K562 (cell line): Measurements from ENCODE around the gene CHM. TPM values are rescaled to one million over a fixed set of nuclear protein-coding genes. Genes with fewer than 3 reads are reported as not detected.
A peak's percentile ranks its signal among the peaks of the same experiment; 100 is the strongest.

Experiments
- BCL6 ChIP-seq: fragments of 250-450 bp; sonication (Bioruptor Pico); IDR thresholded peaks from 2 replicates; pipeline ENCODE4 v1.4.0; 2020
- HOMEZ ChIP-seq: fragments of 250-450 bp; sonication (Bioruptor Pico); IDR thresholded peaks from 2 replicates; pipeline ENCODE4 v1.4.0; 2020; ENCODE audit warnings: mild to moderate bottlenecking, moderate library complexity
- ZKSCAN3 ChIP-seq: fragments of 250-450 bp; sonication (Bioruptor Pico); IDR thresholded peaks from 2 replicates; pipeline ENCODE4 v1.4.0; 2020
- ZNF316 ChIP-seq: fragments of 450-650 bp; IDR thresholded peaks from 2 replicates; pipeline ENCODE4 v1.6.1; 2016
- polyA plus RNA-seq, 8 experiments: library from polyadenylated mRNA; depleted of rRNA in 4 of 8; stranded (reverse) in 5 of 8; unstranded in 3 of 8; fragments of >200 nt; fragmentation: Nextera tagmentation in 2 of 8; fragmentation: Illumina TruSeq in 1 of 8; extraction: Ambion mirVana in 2 of 8; extraction: Trizol in 1 of 8; gene quantifications; 2 replicates each; pipeline versions ENCODE4 v1.2.1 to v1.2.3, GENCODE V29; 2011 to 2014; ENCODE audit warnings: inconsistent platforms in 1 of 8, missing spikeins in 1 of 8
- total RNA-seq, 7 experiments: library from RNA; depleted of rRNA in 6 of 7; stranded (reverse); fragments of >200 nt in 6 of 7; fragmentation: Illumina TruSeq in 2 of 7; extraction: Trizol in 2 of 7; gene quantifications; 2 replicates each; pipeline versions ENCODE4 v1.2.1 to v1.2.3, GENCODE V29; 2011 to 2021; ENCODE audit warnings: low replicate concordance in 1 of 7
- TF ChIP-seq, protein P1 (sequence below): sonication (generic); formaldehyde crosslinking; IDR thresholded peaks from 2 replicates; pipeline ENCODE4 v1.8.0; 2023; ENCODE audit warnings: mild to moderate bottlenecking, missing genetic modification reagents

CHM gene
- total and polyA plus RNA-seq, 9 of the 15 experiments (the other 6 are each of a cell fraction or from before 2014, with no cell fraction given), result 2.2 to 9.0 (median 4.6) TPM

- TF ChIP-seq ZNF316 (peak; percentile 76), HOMEZ (CRISPR knock-in tag) (no peak), ZKSCAN3 (CRISPR knock-in tag) (no peak), BCL6 (CRISPR knock-in tag) (no peak)
- TF ChIP-seq, protein P1, sequence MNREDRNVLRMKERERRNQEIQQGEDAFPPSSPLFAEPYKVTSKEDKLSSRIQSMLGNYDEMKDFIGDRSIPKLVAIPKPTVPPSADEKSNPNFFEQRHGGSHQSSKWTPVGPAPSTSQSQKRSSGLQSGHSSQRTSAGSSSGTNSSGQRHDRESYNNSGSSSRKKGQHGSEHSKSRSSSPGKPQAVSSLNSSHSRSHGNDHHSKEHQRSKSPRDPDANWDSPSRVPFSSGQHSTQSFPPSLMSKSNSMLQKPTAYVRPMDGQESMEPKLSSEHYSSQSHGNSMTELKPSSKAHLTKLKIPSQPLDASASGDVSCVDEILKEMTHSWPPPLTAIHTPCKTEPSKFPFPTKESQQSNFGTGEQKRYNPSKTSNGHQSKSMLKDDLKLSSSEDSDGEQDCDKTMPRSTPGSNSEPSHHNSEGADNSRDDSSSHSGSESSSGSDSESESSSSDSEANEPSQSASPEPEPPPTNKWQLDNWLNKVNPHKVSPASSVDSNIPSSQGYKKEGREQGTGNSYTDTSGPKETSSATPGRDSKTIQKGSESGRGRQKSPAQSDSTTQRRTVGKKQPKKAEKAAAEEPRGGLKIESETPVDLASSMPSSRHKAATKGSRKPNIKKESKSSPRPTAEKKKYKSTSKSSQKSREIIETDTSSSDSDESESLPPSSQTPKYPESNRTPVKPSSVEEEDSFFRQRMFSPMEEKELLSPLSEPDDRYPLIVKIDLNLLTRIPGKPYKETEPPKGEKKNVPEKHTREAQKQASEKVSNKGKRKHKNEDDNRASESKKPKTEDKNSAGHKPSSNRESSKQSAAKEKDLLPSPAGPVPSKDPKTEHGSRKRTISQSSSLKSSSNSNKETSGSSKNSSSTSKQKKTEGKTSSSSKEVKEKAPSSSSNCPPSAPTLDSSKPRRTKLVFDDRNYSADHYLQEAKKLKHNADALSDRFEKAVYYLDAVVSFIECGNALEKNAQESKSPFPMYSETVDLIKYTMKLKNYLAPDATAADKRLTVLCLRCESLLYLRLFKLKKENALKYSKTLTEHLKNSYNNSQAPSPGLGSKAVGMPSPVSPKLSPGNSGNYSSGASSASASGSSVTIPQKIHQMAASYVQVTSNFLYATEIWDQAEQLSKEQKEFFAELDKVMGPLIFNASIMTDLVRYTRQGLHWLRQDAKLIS, result no peak
Observed at GRCh38 chrX:86044216-86044615, 3.1 kb downstream of the CHM start (continued).
